NK-92 (cell line): Measurements from ENCODE around the gene THSD7A.

Experiments used
- DNase-seq: peaks from one replicate; lab custom pipeline; 2025; ENCODE audit not compliant: unreplicated experiment; lab: John Stamatoyannopoulos, UW

The THSD7A gene

GRCh38 chr7:11589251-11589650, 242.7 kb downstream of the THSD7A start:
- DNase-seq, result no peak

GRCh38 chr7:11587814-11588213, 244.2 kb downstream of the THSD7A start:
- DNase-seq, result no peak

DNA sequence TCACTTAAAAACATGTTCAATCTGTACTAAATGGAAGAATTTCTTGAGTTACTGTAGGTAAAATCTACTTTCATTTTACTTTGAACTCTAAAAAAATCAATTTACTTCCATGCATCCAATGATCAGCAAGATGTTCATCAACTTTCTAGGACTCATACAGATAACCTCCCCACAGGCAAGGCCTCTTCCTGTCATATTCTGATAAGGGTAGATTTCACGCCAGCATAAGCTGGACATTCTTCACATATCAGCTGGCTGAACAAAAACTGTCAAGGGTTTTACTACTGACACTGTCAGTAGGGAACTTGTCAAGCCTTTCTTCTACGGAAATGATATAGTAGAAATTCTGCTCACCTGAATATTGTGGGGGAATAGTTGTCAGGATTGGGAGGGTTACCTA, 244.9 kb downstream of the THSD7A start:
- no peak for DNase-seq

- DNase-seq, result no peak
Observed at GRCh38 chr7:11584406-11585031, 247.5 kb downstream of the THSD7A start.

GRCh38 chr7:11579141-11579540, 252.9 kb downstream of the THSD7A start:
- no peak for DNase-seq

GRCh38 chr7:11576310-11576709, 255.7 kb downstream of the THSD7A start:
- DNase-seq, result no peak

GRCh38 chr7:11573128-11573750, 258.8 kb downstream of the THSD7A start:
- DNase-seq, result no peak

GRCh38 chr7:11570922-11571550, 261.0 kb downstream of the THSD7A start:
- no peak for DNase-seq

- DNase-seq, result no peak
Observed at GRCh38 chr7:11570205-11570604, 261.8 kb downstream of the THSD7A start.

DNA sequence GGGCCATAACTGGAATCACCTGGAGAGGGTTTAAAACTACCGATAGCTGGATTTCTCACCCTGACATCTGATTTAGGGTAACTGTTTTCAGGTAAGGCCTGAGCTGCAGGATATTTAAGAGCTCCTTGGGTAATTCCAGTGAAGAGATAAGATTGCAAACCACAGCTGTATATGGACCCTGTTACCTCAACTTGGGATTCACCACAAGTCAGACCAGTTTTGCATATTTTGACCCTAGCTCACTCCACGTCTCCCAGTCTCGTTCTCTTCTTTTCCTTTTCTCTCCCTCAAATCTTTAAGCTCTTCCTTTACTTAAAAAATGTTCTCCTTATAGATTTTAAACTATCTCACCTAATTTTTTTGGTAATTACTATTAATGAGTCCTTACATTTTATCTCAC, 264.4 kb downstream of the THSD7A start:
- DNase-seq, result no peak

DNA sequence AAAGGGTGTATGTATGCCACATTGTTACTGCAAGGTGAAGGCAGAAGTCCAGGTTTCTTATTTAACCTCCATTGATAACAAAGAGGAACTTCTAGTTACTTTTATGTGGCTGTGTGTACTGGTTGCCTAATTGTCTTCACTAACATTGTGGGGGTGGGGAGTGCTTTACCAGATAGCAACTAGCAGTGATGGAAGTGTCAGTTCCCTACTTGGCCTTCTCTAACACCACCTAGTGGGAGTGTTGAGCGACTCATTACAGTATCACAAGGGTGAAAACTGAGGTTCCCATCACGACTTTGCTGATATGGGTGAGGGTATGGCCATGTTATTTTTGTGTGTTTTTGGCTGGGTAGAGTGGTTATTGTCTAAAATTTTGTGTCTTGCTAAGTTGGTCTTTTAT, 274.4 kb downstream of the THSD7A start:
- no peak for DNase-seq

- DNase-seq, result no peak
Observed at GRCh38 chr7:11552676-11553296, 279.2 kb downstream of the THSD7A start.

DNA sequence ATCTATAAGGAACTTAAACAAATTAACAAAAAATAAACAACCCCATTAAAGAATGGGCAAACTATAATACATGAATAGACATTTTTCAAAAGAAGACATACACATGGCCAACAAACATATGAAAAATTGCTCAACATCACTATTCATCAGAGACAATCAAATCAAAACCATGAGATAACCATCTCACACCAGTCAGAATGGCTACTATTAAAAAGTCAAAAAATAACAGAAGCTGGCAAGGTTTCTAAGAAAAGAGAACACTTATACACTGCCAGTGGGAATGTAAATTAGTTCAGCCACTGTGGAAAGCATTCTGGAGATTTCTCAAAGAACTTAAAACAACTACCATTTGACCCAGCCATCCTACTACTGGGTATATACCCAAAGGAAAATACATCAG, 280.5 kb downstream of the THSD7A start:
- DNase-seq, result no peak

DNA sequence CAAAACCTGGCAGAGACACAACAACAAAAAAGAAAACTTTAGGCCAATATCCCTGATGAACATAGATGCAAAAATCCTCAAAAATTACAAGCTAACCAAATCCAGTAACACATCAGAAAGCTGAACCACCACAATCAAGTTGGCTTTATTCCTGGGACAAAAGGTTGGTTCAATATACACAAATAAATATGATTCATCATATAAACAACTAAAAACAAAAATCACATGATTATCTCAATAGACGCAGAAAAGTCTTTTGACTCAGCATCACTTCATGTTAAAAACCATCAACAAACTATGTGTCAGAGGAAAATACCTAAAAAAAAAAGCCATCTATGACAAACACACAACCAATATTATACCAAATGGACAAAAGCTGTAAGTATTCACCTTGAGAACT, 283.5 kb downstream of the THSD7A start:
- DNase-seq, result no peak

DNA sequence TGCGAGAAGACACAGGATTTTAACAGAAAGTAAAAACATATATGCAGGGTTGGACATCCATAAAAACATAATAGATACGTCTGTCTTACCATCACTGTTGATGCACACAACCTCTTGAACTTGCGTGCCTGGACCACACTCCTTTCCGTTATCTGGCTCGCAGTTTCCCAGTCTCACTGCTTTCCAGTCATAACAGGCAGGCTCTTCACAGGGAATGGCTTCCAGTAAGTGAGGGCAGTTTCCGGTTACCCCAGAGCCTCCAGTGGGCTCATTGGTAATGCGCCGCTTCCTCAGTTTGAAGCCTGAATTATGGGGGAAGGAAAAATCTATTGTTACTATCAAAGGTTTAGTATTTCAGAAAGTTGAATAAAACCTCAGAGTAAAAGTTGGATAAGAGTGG, 290.7 kb downstream of the THSD7A start:
- DNase-seq, result no peak

DNA sequence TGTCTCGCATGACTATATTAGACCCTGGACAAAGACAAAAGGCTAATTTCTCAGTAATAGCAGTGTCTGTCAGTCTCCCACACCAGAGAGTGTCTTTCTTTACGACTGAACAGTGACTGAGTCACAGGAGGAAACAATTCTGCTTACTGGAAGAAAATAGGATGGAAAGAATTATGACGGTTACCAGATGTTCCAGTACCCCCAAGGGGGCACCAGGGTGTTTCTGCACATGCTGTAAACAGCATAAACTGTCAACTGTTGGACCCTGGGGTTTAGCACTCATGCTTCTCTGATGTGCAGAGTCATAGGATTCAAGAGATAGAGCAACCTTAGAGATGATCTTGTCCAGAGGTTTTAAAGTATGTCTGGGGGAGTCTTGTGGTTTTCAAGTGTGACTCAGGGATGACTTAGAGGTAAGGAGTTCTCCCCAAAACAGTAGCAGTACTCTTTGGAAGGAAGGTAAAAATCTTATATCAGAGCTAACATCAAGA, 291.7 kb downstream of the THSD7A start:
- DNase-seq, result no peak

GRCh38 chr7:11539853-11540252, 292.1 kb downstream of the THSD7A start:
- no peak for DNase-seq

DNA sequence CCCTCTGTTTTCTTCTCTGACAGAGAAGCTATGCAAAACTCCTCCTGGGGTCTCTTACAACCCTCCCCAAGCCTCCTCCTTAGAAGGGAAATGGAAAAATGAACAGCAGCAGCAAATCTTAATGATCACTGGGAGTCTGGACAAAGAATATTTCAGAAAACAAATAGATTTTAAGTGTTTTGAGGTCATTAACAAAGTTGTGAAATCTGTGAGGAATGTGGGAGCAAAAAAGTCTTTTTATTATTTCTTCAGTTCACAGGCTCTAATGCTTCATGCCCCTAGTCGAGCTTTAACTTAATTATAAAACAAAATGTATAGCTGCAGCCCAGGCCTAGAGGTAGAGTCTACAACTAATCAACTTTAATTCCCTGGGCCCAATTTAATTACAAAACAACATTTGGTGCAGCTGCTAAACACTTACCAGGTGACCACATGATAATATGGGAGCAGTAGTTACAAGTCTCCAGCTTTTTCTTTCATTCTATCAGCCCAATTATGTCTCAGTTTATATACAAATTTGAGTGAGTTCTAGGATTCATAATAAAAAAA, 293.2 kb downstream of the THSD7A start:
- DNase-seq, result no peak

DNA sequence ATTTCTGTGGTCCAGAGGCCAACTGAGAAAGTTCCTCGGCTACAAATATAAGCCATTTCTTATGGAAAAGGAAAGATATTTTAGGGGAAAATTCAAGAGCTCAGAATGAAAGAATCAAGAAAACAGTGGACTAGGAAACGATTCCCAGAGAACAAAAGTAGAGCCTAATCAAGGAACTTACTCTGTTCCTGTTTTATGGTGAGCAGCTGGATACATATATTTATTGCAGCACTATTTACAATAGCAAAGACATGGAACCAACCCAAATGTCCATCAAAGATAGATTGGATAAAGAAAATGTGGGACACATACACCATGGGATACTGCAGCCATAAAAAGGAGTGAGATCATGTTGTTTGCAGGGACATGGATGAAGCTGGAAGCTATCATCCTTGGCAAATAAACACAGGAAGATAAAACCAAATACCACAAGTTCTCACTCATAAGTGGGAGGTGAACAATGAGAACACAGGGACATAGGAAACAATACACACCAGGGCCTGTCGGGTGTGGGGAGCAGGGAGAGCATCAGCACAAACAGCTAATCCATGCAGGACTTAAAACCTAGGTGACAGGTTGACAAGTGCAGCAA, 298.7 kb downstream of the THSD7A start:
- DNase-seq, result no peak

DNA sequence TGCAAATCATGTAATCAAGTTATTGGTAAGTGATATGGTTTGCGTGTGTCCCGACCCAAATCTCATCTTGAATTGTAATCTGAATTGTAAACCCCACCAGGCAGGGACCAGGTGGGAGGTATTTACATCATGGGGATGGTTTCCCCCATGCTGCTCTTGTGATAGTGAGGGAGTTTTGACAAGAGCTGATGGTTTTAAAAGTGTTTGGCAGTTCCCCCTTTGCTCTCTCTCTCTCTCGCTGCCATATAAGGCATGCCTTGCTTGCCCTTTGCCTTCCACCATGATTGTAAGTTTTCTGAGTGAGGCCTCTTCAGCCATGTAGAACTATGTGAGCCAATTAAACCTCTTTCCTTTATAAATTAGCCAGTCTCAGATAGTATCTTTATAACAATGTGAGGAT, 302.6 kb downstream of the THSD7A start:
- DNase-seq, result no peak

DNA sequence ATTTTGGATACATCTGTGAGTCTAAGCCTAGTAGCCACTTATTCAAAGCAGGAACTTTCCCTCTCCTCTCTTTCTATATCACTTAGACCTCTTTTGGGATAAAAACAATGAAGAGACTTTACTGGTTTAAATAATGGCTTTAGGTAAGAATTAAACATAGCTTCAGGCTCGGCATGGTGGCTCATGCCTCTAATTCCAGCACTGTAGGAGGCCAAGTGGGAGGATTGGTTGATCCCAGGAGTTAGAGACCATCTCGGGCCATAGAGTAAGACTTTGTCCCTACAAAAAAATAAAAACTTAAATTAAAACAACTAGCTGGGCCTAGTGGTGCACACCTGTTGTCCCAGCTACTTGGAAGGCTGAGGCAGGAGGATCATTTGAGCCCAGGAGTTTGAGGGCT, 304.3 kb downstream of the THSD7A start:
- DNase-seq, result no peak
